GM13976 (cell line): ENCODE data around the gene NOTCH4.

Experiments
- DNase-seq: peaks from one replicate; pipeline ENCODE4 v3.0.0; 2012; ENCODE audit warnings: low spot score
- CTCF ChIP-seq: IDR thresholded peaks from 2 replicates; pipeline ENCODE4 v1.5.1; 2012; ENCODE audit warnings: borderline replicate concordance, mild to moderate bottlenecking; ENCODE audit not compliant: insufficient read depth; ENCODE audit errors: extremely low read depth, missing control alignments, control extremely low read depth
- in situ Hi-C: fragments of 300-500 bp; cut with MboI; formaldehyde crosslinking; loops from one replicate; pipeline ENCODE4 v1.12.0; 2022; ENCODE audit warnings: low sequenced_read_pairs, mixed read lengths, inconsistent platforms; ENCODE audit not compliant: unreplicated experiment

Gene NOTCH4

GRCh38 chr6:32168807-32169591 lies 54.9 kb downstream of the NOTCH4 start:
- DNase-seq, result no peak
- no peak for TF ChIP-seq CTCF
- in situ Hi-C loops, result no loop called here

GRCh38 chr6:32168350-32168749 lies 55.5 kb downstream of the NOTCH4 start:
- in situ Hi-C loops, result no loop called here
- DNase-seq, result no peak
- no peak for TF ChIP-seq CTCF

DNA sequence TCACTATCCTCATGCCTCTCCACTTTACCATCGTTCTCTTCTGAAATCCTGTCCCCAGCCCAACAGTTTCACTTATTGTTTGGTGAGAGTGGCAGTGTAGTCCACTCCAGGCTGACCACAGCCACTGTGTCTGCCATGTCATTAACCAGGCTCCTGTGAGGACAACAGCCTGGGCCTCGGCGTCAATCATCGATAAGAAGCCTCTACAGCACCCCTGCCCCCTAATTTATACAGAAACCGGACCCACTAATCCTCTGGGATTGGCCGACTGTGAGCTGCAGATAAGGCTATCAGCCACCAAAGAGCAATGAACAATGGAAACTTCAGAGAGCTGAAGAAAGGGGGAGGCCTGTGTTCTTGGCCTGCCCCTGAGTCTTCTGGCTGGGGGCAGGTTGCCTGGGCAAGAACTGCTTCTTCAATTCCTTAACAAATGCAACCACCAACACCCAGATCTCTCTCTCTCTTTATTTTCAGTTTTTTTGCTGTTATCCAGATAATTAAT lies 56.1 kb downstream of the NOTCH4 start:
- DNase-seq, result no peak
- in situ Hi-C loops, result no loop called here
- no peak for TF ChIP-seq CTCF

- no peak for TF ChIP-seq CTCF
- in situ Hi-C loops, result no loop called here
- no peak for DNase-seq
These were observed 56.6 kb downstream of the NOTCH4 start for GRCh38 chr6:32167154-32167760.

DNA sequence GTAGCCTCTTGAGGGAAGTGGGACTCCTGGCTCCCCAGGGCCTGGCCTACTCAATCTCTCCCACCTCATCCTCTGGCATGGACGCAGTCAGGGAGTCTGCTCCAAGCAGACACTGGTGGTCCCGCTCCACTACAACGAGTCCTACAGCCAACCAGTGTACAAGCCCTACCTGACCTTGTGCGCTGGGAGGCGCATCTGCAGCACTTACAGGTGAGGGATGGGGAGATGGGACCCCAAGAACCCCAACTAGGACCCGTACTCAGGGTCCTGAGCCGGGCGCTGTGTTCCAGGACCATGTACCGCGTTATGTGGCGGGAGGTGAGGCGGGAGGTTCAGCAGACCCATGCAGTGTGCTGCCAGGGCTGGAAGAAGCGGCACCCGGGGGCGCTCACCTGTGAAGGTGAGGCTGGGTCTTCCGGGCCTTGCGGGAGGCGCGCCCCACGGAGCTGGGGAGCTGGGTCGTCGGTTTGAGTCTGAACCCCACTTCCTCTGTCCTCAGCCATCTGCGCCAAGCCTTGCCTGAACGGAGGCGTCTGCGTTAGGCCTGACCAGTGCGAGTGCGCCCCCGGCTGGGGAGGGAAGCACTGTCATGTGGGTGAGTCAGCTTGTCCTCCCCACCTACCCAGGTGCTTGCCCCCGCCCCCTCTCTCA lies 57.3 kb downstream of the NOTCH4 start:
- DNase-seq, result peak; percentile 31
- in situ Hi-C loops, result no loop called here
- no peak for TF ChIP-seq CTCF

- no peak for DNase-seq
- in situ Hi-C loops, result no loop called here
- no peak for TF ChIP-seq CTCF
These were observed 59.6 kb downstream of the NOTCH4 start, which contains the start of gene EGFL8 for GRCh38 chr6:32164295-32164694. Gene EGFL8, plus strand, starts transcription at chr6:32164595. Its CDS starts 1,571 bp downstream, at chr6:32166166.
